ENCODE data around the gene SORL1-AS1.

SORL1-AS1 gene

DNA sequence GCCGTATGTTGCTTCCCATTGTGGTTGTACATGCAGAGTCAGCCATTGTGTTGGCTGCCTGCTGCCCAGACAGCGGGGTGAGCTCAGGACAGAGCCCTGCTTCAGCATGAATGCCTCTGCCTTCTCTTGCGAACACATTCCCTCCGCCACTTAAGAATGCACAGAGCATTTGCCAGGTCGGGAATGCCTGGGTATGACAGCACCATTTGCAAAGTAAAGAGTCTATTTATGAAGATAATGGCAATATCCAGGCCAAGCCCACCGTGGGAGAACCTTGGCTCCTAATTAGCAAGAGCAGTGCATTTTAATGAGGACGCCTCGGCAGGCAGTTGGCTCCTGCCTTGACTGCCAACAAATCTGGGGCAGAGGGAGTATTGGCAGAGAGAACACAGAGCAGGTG lies 63.1 kb downstream of the SORL1-AS1 start:
- no peak for DNase-seq (ENCODE audit: low spot score)

Measured in left forelimb (tissue), 1 donor.